HepG2 (cell line): ENCODE measurements around the gene NFIC. TPM values are rescaled to one million over a fixed set of nuclear protein-coding genes. Genes with fewer than 3 reads are reported as not detected.
A peak's percentile ranks its signal among the peaks of the same experiment; 100 is the strongest.

Experiments used
- ARNTL ChIP-seq: sonication (generic); formaldehyde crosslinking; IDR thresholded peaks from 2 replicates; pipeline ENCODE4 v1.4.0; 2020; ENCODE audit warnings: mild to moderate bottlenecking, missing genetic modification reagents
- KAT8 ChIP-seq: IDR thresholded peaks from 2 replicates; pipeline ENCODE4 v1.6.1; 2016; ENCODE audit warnings: missing genetic modification reagents, missing compliant biosample characterization
- MEIS1 ChIP-seq: sonication (generic); formaldehyde crosslinking; IDR thresholded peaks from 2 replicates; pipeline ENCODE4 v1.9.0; 2021; ENCODE audit warnings: mild to moderate bottlenecking, missing genetic modification reagents, moderate library complexity, borderline replicate concordance
- NFYB ChIP-seq: sonication (generic); formaldehyde crosslinking; IDR thresholded peaks from 2 replicates; pipeline ENCODE4 v1.4.0; 2020; ENCODE audit warnings: missing genetic modification reagents
- SCMH1 ChIP-seq: sonication (generic); formaldehyde crosslinking; IDR thresholded peaks from 2 replicates; pipeline ENCODE4 v1.9.0; 2021; ENCODE audit warnings: missing genetic modification reagents, mild to moderate bottlenecking, borderline replicate concordance
- U2AF1 ChIP-seq: fragments of 200-400 bp; formaldehyde crosslinking; optimal IDR thresholded peaks from 2 replicates; pipeline ENCODE3; 2017; ENCODE audit warnings: mild to moderate bottlenecking, low read depth, low read length
- polyA plus RNA-seq, 8 experiments: library from polyadenylated mRNA; depleted of rRNA in 3 of 8; stranded (reverse) in 7 of 8; unstranded in 1 of 8; fragments of >200 nt; fragmentation: Illumina TruSeq in 4 of 8; extraction: Trizol in 4 of 8; gene quantifications; 2 replicates each; pipeline versions ENCODE4 v1.2.1 to v1.2.3, GENCODE V29; 2011 to 2016; ENCODE audit warnings: low read depth in 4 of 8, missing spikeins in 1 of 8, mixed read lengths in 1 of 8; ENCODE audit not compliant: insufficient read depth in 1 of 8
- total RNA-seq, 5 experiments: library from RNA; depleted of rRNA; stranded (reverse); fragments of >200 nt; fragmentation: Illumina TruSeq; extraction: Trizol; gene quantifications; 2 replicates each; pipeline ENCODE4 v1.2.3, GENCODE V29; 2016; ENCODE audit warnings: low read depth in 1 of 5
- TF ChIP-seq, protein P1 (sequence below): sonication (generic); formaldehyde crosslinking; IDR thresholded peaks from one replicate; pipeline ENCODE4 v1.5.1; 2020; ENCODE audit warnings: mild to moderate bottlenecking, missing genetic modification reagents; ENCODE audit errors: not compliant biosample characterization
- TF ChIP-seq, protein P2 (sequence below): sonication (generic); formaldehyde crosslinking; IDR thresholded peaks from 2 replicates; pipeline ENCODE4 v1.4.0; 2020; ENCODE audit warnings: missing genetic modification reagents
- TF ChIP-seq, protein P3 (sequence below): fragments of 450-650 bp; IDR thresholded peaks from 2 replicates; pipeline ENCODE4 v1.6.1; 2016
- TF ChIP-seq, protein P4 (sequence below): sonication (generic); formaldehyde crosslinking; IDR thresholded peaks from 2 replicates; pipeline ENCODE4 v1.4.0; 2020; ENCODE audit warnings: missing genetic modification reagents

Gene NFIC
- total and polyA plus RNA-seq, 2 of the 13 experiments (the other 11 are each of a cell fraction or from before 2014, with no cell fraction given), result 1.3 to 2.5 TPM

DNA sequence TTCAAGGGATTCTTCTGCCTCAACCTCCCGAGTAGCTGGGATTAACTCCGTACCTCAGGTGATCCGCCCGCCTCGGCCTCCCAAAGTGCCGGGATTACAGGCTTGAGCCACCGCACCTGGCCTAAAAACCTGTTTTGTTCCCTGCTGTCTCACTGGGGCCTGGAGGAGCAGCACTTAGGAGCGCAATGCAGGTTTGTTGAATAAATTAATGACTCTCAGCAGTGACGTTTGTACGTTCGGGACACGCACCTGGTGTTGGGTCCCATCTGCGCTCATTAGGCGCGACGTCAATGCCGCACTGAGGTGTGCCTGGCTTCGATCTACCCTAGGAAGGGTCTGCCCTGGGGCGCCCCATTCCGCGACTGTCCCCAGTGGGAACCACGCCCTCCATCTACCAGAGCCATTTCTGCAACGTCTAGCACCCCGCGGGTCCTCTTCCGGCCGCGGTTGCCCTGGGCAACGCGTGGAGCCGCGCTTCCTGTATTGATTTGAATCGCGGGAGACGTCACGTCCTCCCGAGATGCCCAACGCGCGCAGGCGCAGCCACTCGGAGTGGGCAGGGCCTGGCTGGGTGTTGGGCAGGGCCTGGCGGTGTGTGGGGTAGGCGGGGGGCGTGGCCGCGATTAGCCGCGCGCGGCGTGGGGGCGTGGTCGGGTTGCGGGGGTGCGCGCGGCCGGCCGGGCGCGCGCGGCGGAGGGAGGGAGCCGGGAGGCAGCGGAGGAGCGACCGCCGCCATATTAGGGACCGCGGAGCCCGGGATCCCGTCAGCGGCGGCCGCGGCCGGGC is 139.4 kb downstream of the NFIC start, which contains the start of gene FZR1 (continued):
- TF ChIP-seq, protein P1, sequence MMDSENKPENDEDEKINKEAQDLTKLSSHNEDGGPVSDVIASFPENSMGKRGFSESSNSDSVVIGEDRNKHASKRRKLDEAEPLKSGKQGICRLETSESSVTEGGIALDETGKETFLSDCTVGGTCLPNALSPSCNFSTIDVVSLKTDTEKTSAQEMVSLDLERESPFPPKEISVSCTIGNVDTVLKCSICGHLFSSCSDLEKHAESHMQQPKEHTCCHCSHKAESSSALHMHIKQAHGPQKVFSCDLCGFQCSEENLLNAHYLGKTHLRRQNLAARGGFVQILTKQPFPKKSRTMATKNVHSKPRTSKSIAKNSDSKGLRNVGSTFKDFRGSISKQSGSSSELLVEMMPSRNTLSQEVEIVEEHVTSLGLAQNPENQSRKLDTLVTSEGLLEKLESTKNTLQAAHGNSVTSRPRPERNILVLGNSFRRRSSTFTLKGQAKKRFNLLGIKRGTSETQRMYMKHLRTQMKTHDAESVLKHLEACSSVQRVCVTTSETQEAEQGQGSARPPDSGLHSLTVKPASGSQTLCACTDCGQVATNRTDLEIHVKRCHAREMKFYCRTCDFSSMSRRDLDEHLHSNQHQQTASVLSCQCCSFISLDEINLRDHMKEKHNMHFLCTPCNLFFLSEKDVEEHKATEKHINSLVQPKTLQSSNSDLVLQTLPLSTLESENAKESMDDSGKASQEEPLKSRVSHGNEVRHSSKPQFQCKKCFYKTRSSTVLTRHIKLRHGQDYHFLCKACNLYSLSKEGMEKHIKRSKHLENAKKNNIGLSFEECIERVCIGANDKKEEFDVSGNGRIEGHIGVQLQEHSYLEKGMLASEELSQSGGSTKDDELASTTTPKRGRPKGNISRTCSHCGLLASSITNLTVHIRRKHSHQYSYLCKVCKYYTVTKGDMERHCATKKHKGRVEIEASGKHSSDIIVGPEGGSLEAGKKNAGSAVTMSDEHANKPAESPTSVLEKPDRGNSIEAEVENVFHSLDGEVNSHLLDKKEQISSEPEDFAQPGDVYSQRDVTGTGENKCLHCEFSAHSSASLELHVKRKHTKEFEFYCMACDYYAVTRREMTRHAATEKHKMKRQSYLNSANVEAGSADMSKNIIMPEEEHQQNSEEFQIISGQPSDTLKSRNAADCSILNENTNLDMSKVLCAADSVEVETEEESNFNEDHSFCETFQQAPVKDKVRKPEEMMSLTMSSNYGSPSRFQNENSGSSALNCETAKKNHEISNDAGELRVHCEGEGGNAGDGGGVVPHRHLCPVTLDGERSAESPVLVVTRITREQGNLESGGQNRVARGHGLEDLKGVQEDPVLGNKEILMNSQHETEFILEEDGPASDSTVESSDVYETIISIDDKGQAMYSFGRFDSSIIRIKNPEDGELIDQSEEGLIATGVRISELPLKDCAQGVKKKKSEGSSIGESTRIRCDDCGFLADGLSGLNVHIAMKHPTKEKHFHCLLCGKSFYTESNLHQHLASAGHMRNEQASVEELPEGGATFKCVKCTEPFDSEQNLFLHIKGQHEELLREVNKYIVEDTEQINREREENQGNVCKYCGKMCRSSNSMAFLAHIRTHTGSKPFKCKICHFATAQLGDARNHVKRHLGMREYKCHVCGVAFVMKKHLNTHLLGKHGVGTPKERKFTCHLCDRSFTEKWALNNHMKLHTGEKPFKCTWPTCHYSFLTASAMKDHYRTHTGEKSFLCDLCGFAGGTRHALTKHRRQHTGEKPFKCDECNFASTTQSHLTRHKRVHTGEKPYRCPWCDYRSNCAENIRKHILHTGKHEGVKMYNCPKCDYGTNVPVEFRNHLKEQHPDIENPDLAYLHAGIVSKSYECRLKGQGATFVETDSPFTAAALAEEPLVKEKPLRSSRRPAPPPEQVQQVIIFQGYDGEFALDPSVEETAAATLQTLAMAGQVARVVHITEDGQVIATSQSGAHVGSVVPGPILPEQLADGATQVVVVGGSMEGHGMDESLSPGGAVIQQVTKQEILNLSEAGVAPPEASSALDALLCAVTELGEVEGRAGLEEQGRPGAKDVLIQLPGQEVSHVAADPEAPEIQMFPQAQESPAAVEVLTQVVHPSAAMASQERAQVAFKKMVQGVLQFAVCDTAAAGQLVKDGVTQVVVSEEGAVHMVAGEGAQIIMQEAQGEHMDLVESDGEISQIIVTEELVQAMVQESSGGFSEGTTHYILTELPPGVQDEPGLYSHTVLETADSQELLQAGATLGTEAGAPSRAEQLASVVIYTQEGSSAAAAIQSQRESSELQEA (CRISPR knock-in tag), result no peak
- TF ChIP-seq KAT8 (CRISPR knock-in tag), result peak; percentile 83
- TF ChIP-seq NFYB (CRISPR knock-in tag), result peak; percentile 44; the same call in 1 of the 2 replicates
- TF ChIP-seq MEIS1 (CRISPR knock-in tag), result no peak
- TF ChIP-seq, protein P2, sequence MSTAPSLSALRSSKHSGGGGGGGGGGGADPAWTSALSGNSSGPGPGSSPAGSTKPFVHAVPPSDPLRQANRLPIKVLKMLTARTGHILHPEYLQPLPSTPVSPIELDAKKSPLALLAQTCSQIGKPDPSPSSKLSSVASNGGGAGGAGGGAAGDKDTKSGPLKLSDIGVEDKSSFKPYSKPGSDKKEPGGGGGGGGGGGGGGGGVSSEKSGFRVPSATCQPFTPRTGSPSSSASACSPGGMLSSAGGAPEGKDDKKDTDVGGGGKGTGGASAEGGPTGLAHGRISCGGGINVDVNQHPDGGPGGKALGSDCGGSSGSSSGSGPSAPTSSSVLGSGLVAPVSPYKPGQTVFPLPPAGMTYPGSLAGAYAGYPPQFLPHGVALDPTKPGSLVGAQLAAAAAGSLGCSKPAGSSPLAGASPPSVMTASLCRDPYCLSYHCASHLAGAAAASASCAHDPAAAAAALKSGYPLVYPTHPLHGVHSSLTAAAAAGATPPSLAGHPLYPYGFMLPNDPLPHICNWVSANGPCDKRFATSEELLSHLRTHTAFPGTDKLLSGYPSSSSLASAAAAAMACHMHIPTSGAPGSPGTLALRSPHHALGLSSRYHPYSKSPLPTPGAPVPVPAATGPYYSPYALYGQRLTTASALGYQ (CRISPR knock-in tag), result peak; percentile 23; the same call in 1 of the 2 replicates
- TF ChIP-seq, protein P3, sequence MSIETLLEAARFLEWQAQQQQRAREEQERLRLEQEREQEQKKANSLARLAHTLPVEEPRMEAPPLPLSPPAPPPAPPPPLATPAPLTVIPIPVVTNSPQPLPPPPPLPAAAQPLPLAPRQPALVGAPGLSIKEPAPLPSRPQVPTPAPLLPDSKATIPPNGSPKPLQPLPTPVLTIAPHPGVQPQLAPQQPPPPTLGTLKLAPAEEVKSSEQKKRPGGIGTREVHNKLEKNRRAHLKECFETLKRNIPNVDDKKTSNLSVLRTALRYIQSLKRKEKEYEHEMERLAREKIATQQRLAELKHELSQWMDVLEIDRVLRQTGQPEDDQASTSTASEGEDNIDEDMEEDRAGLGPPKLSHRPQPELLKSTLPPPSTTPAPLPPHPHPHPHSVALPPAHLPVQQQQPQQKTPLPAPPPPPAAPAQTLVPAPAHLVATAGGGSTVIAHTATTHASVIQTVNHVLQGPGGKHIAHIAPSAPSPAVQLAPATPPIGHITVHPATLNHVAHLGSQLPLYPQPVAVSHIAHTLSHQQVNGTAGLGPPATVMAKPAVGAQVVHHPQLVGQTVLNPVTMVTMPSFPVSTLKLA, result peak; percentile 70
- no peak for TF ChIP-seq ARNTL
- TF ChIP-seq, protein P4, sequence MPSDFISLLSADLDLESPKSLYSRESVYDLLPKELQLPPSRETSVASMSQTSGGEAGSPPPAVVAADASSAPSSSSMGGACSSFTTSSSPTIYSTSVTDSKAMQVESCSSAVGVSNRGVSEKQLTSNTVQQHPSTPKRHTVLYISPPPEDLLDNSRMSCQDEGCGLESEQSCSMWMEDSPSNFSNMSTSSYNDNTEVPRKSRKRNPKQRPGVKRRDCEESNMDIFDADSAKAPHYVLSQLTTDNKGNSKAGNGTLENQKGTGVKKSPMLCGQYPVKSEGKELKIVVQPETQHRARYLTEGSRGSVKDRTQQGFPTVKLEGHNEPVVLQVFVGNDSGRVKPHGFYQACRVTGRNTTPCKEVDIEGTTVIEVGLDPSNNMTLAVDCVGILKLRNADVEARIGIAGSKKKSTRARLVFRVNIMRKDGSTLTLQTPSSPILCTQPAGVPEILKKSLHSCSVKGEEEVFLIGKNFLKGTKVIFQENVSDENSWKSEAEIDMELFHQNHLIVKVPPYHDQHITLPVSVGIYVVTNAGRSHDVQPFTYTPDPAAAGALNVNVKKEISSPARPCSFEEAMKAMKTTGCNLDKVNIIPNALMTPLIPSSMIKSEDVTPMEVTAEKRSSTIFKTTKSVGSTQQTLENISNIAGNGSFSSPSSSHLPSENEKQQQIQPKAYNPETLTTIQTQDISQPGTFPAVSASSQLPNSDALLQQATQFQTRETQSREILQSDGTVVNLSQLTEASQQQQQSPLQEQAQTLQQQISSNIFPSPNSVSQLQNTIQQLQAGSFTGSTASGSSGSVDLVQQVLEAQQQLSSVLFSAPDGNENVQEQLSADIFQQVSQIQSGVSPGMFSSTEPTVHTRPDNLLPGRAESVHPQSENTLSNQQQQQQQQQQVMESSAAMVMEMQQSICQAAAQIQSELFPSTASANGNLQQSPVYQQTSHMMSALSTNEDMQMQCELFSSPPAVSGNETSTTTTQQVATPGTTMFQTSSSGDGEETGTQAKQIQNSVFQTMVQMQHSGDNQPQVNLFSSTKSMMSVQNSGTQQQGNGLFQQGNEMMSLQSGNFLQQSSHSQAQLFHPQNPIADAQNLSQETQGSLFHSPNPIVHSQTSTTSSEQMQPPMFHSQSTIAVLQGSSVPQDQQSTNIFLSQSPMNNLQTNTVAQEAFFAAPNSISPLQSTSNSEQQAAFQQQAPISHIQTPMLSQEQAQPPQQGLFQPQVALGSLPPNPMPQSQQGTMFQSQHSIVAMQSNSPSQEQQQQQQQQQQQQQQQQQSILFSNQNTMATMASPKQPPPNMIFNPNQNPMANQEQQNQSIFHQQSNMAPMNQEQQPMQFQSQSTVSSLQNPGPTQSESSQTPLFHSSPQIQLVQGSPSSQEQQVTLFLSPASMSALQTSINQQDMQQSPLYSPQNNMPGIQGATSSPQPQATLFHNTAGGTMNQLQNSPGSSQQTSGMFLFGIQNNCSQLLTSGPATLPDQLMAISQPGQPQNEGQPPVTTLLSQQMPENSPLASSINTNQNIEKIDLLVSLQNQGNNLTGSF, result no peak
- TF ChIP-seq SCMH1 (CRISPR knock-in tag), result no peak
- TF ChIP-seq U2AF1, result no peak
